ENCODE results near the gene GABPB1.

Gene GABPB1

GRCh38 chr15:50295966-50296365 is 59.0 kb downstream of the GABPB1 start:
- H3K4me3 ChIP-seq: no peak overlapping the region
- H3K27ac ChIP-seq: no peak overlapping the region

DNA sequence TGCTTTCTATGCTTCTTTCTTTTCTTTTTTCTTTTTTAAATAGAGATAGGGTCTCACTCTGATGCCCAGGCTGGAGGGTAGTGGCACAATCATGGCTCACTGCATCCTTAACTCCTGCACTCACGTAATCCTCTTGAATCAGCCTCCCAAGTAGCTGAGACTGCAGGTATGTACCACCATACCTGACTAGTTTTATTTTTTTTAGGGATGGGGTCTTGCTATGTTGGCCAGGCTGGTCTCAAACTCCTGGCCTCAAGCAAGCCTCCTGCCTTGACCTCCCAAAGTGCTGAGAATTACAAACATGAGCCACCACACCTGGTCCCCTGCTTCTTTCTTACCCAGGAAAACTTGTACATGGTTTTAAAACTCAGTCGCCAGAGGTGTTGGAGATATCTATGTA is 65.2 kb downstream of the GABPB1 start:
- H3K27ac ChIP-seq: no peak overlapping the region
- no peak overlapping the region for H3K4me3 ChIP-seq

- no peak overlapping the region for H3K4me3 ChIP-seq
- H3K27ac ChIP-seq: no peak overlapping the region
Measured at GRCh38 chr15:50287324-50288116, 67.5 kb downstream of the GABPB1 start.

DNA sequence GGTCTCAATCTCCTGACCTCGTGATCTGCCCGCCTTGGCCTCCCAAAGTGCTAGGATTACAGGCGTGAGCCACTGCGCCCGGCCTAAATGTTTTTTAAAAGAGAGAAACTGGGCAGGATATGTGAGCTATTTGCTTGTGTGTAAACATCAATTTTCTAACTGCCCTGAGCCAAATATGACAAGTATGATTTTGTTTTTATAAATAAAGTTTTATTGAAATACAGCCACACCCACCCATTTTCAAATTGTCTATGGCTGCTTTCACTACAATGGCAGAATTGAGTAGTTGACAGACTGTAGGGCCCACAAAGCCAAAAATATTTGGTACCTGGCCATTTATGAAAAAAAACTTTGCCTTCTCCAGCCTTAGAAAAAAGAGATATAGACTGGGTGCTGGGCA is 73.6 kb downstream of the GABPB1 start:
- Histone ChIP-seq H3K4me3 (no peak overlapping the region), H3K27ac (no peak overlapping the region)

DNA sequence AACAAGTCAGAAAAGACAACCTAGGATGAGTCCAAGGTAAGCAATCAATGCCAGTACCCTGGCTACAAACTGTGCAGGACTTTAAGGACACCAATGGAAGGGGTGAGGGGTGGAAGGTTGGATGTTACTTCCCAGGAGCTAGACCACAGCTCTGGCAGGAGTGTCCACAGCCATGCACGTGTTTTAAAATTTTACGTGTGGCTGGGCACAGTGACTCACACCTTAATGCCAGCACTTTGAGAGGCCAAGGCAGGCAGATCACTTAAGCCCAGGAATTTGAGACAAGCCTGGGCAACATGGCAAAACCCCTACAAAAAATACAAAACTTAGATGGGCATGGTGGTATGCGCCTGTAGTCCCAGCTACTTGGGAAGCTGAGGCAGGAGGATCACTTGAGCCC is 74.7 kb downstream of the GABPB1 start:
- Histone ChIP-seq H3K4me3 (no peak overlapping the region), H3K27ac (no peak overlapping the region)

DNA sequence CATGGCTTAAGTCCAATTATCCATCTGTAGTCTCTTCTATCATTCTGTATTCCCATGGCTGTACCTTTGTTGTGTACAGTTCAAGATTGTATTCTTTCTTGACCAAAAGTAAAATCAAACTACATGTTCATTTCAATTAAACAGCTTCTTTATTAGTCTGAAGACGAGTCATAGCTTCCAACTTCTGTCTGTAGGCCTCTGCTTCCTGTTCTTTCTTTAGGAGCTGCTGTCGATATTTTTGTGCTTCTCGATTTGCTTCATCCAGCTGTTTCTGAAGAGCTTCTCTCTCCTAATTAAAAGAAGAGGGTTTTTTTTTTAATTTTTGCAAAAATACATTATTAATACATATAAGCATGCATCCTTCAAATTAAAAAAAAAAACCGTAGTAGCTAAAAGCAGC is 76.5 kb downstream of the GABPB1 start:
- H3K27ac ChIP-seq: no peak overlapping the region
- H3K4me3 ChIP-seq: no peak overlapping the region

GRCh38 chr15:50277370-50277769 is 77.6 kb downstream of the GABPB1 start:
- H3K27ac ChIP-seq: no peak overlapping the region
- no peak overlapping the region for H3K4me3 ChIP-seq

DNA sequence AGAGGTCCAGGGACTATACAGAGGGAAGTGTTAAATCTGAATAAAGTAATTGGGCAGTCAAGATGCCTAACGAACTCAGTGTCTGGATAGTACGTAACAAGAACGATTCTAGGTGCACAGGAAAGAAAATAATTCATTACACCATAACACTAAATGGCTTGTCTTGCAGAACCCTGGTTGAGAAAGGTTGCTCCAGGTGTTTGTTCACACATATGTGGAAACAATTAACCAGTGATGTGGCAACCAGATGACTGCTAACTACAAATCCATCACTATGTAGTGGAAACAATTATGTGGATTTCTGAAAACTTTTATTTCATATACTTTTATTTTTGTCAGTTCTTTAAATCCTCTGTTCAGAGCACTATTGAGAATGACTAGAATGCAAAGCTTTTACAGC is 79.1 kb downstream of the GABPB1 start:
- H3K27ac ChIP-seq: no peak overlapping the region

DNA sequence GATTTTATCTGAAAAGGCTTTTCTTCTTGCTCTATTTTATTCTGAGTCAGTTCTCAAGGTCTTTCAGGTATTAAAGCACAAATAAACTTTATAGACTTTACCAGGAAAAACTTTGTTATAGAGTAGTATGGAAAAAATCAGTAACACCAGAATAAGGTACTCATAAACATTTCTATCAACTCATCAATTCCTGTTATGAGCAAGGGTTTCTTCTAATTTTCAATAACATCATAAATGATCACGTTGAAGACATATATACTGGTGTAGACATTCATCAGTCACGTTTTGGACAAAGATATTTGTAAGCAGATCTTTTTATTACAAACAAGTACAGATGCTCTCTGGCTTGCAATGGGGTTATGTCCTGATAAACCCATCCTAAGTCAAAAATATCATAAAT is 79.9 kb downstream of the GABPB1 start:
- Histone ChIP-seq H3K27ac (no peak overlapping the region), H3K4me3 (no peak overlapping the region)

More for the DNA sequence above, 79.1 kb downstream of the GABPB1 start:
- H3K4me3 ChIP-seq: no peak overlapping the region

- H3K27ac ChIP-seq: no peak overlapping the region
- no peak overlapping the region for H3K4me3 ChIP-seq
Measured at GRCh38 chr15:50267577-50267976, 87.4 kb downstream of the GABPB1 start.

DNA sequence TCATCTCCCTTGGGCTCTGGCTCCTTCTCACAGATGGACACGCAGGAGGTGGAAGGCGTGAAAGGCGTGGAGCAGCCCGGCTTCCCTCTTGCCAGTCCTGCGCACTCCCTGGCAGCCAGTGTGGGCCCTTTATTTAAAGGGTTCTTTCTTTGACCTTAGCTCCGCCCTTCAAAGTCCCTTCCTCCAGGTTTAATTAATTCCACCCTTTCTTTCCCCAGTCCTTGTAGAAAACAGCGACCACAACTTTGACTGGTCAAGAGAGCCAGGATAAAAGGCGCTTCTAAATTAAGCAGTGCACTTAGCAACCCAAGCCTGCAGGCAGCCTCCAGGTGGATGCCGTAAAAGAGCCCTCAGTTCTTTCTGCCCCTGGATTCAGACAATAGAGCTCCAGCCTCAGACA is 89.4 kb downstream of the GABPB1 start, which contains the start of gene HDC:
HDC (minus strand) TSS at position 107 of the 400 bp plus-strand sequence; CDS start at position 4, 103 bp downstream.
- no peak within 1 kb of the TSS for H3K4me3 ChIP-seq

DNA sequence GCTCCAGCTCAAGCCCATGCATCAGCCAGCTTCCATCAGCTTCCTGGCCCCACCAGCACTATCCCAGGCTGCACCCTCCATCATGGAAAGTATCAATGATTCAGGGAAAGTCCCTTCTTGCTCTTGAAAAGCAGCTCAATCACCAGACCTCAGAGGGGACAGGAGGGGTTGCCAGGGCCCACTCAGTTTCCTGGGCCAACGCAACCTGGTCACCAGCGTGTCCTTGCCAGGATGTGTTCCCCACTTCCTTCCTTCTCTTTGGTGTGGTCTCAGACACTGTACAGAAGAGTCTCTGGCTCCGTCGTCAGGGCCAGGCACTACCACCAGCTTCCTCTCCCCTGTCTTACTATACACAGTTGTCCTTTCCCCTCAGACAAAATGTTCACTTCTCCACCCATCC is 92.5 kb downstream of the GABPB1 start:
- Histone ChIP-seq H3K4me3 (no peak overlapping the region), H3K27ac (peak overlapping the region in 3 of 21 experiments; percentile 5 to 31 (median 6))

More for the DNA sequence above, 89.4 kb downstream of the GABPB1 start, which contains the start of gene HDC:
- no peak within 1 kb of the TSS for H3K27ac ChIP-seq

DNA sequence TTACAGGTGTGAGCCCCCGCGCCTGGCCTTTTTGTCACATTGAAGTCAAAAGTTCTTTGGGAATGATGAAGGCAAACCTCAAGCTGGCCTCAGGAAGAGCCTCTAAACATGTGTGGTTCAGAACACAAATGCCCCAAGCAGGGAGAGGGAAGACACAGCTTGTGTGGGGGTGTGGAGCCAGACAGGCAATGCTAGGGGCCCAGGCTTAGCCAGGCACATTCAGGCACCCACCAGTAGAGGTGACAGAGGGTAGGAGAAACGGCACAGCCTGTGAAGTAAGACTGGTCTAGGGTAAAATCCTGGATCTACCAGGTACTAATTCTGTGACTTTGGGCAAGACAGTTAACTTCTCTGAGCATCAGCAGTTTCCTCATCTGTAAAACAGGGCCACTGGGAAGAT is 93.0 kb downstream of the GABPB1 start:
- Histone ChIP-seq H3K4me3 (no peak overlapping the region), H3K27ac (peak overlapping the region in 1 of 21 experiments; percentile 5)

DNA sequence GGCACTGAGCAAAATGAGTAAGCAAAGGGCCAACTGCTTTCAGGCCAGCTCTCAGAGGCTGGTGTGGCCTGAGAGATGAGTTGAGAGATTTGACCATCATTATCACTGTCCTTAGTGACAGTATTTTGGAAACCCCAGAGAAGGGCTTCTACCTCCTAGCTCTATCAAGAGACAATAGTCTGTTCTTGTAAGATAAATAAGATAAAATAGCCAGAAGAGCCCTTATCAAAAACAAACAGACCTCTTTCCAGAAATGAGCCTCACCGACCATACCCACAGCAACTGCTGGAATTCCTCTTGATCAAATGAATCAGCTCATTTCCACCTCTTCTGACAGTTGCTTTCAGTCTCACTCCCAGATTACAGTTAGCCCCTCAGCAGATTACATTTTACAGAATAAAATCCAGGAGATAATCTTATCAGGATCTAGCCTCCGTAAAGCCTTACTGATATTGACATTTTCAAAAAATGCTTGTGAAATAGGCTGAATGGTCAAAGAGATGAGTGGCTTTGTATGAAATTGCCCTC is 94.0 kb downstream of the GABPB1 start:
- Histone ChIP-seq H3K4me3 (no peak overlapping the region), H3K27ac (peak overlapping the region in 4 of 21 experiments; percentile 49 to 78 (median 59))

DNA sequence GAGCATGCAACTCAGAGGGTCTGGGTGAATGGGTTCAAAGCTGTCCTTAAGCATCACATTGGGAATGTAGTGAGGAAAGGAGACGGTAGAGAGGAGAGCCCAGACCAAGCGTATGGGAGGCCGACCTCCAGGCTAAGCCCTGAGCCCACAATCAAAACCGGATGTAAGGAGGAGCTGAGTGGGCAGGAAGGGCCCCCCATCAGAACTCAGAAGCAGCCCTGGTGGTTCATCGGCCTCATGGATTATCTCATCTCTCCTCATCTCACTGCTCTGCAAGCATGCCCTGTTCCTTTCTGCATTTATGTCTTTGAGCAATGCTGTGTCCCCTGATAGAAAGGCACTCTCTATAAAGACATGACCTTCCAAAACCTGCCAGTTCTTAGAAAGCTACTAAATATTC is 95.7 kb downstream of the GABPB1 start:
- H3K4me3 ChIP-seq: no peak overlapping the region

DNA sequence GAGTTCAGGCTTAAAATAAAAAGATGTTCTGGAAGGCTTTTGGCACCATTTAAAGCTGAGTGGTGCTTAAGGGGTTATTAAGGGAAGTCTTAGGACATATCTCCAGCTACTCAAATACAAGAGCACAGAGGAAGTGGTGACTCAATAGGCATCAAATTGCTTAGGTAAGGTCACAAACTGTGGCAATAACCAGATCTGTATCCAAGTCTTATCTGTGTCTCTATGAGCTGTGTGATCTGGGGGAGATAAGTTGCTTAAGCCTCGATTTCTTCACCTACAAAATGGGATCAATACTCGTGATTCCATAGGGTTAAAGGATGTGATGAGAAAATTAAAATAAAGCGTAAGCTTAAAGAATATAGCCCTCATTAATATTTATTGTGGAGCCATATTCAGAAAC is 97.1 kb downstream of the GABPB1 start:
- Histone ChIP-seq H3K4me3 (no peak overlapping the region), H3K27ac (peak overlapping the region in 2 of 21 experiments; percentile 38 to 48)

More for the DNA sequence above, 95.7 kb downstream of the GABPB1 start:
- peak overlapping the region in 1 of 21 experiments; percentile 78 for H3K27ac ChIP-seq

- Histone ChIP-seq H3K27ac (peak overlapping the region in 3 of 21 experiments; percentile 37 to 48 (median 38)), H3K4me3 (no peak overlapping the region)
Measured at GRCh38 chr15:50257332-50257731, 97.7 kb downstream of the GABPB1 start.

DNA sequence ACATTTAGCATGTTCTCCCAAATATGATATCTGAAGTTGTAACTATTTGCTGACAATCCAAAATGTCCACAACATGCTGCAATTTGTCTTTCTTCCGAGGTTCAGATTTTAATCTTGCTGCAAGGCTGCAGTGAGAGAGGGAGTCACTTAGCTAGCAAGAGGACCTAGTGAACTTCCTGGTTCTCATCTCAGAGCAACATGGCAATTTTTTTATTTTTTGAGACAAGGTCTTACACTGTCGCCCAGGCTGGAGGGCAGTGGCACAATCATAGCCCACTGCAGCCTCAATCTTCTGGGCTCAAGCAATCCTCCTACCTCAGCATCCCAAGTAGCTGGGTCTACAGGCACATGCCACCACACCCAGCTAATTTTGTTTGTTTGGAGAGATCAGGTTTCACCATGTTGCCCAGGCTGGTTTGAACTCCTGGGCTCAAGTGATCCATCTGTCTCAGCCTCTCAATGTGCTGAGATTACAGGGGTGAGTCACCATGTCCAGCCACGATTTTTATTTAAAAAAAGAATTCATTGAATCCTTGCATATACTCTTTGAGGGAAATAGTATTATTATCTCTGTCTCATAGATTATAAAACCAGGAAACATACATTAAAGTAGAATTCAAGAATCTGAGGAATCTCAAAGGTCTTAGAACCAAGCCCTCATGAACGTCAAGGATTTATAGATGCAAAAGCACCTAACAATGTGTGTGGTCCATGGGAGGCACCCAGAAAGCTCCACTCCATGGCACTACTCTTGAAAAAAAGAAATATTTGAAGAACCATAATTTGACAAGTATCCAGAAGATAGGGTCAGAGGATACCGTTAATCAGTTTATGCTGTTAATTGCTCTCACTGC is 98.6 kb downstream of the GABPB1 start:
- Histone ChIP-seq H3K27ac (no peak overlapping the region), H3K4me3 (no peak overlapping the region)

- Histone ChIP-seq H3K27ac (no peak overlapping the region), H3K4me3 (no peak overlapping the region)
Measured at GRCh38 chr15:50252556-50252955, 102.4 kb downstream of the GABPB1 start.

DNA sequence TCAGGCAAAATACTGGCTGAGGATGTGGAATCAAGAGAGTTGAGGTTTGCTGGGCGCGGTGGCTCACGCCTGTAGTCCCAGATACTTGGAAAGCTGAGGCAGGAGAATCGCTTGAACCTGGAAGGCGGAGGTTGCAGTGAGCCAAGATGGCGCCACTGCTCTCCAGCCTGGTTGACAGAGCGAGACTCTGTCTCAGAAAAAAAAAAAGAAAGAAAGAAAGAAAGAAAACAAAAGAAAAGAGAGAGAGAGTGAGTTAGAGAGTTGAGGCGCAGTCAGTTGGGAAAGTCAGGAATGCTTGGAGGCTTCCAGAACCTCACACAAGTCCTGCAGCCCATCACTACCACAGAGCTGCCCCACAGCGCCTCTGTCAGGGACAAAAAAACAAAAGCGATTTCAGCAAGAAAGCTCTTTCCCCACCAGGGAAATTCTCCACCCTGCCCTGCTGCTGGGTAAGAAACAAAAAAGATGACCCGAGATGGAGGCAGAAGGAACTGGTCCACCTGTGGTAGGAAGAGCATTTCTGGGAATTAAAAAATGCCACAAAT is 103.3 kb downstream of the GABPB1 start:
- Histone ChIP-seq H3K4me3 (no peak overlapping the region), H3K27ac (no peak overlapping the region)
